ENCODE measurements around the gene INPP4A. TPM values are rescaled to one million over a fixed set of nuclear protein-coding genes. Genes with fewer than 3 reads are reported as not detected.

The INPP4A gene
- total and polyA plus RNA-seq, 9 of the 15 experiments (the other 6 are each of a cell fraction or from before 2014, with no cell fraction given): 1.8 to 15.7 (median 8.3) TPM

- TF ChIP-seq RBM39 (optimal IDR thresholded peaks at IDR 0.05; ENCODE audit: low read depth, low read length): no peak
- no peak for TF ChIP-seq ZNF551 (CRISPR knock-in tag; IDR thresholded peaks at IDR 0.05)
- no peak for TF ChIP-seq TAF15 (IDR thresholded peaks at IDR 0.05; ENCODE audit: low read depth, low read length)
- TF ChIP-seq HMG20B (CRISPR knock-in tag; IDR thresholded peaks at IDR 0.05): no peak
Observed at GRCh38 chr2:98507461-98507860, 62.8 kb downstream of the INPP4A start (continued).

DNA sequence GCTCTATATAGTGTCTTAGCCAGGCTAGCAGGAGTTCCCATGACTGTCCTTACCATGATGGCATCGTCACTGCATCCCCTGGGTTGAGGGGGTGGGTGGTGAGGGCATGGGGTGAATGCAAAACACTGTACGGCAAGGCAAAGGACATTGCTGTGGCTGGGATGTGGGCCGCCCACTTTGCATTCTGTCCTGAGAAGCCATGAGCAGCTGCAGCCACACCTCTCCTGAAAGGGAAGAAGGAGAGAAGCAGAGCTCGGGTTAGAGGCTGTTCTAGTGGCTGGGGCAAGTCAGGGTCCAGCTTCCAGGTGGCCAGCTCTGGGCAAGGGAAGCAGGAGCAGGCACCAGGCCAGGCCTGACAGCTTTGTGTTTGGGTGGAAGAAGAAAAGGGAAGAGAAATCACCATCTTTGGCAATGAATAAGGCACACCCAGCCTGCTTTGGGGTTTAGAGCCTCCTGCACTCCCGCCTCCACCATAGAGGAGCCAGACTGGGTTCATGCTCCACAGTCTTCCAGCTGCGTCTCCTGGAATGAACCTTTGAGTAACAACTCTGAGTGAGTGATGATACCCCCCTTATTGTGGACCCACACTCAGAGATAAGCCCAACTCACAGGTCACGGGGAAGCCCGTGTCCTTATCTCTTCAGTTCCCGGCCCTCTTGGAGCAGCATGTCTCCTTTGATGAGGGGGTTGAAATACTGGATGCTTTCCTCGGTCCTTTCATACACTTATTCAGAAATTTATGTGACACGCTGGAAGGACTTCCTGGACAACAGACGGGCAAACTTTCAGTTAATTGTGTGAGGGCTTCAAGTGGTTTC lies 63.4 kb downstream of the INPP4A start:
- DNase-seq (ENCODE audit: extremely low read depth in 1 of 4, low spot score in 3 of 4) (peak; percentile 81 to 90 (median 84)), FAIRE-seq (peak; percentile 93), ATAC-seq (peak; percentile 77)
- no peaks in the 10 kb centered on the region for H3K27me3 ChIP-seq (ENCODE audit: control insufficient read depth in 2 of 2, insufficient read depth in 2 of 2, low read length in 2 of 2)
- peak overlapping the region; percentile 17; the same call in 1 of the 2 replicates for H3K4me3 ChIP-seq
- H3K9me1 ChIP-seq (ENCODE audit: control insufficient read depth, insufficient read depth, low read length): peaks cover 6% of the 10 kb centered on the region
- TSS peak; percentile 41 for BruUV-seq (replicated peaks)
- H4K20me1 ChIP-seq (replicated peaks; ENCODE audit: control insufficient read depth, insufficient read depth, low read length): no peaks in the 10 kb centered on the region
- H3K9ac ChIP-seq (ENCODE audit: insufficient read depth in 1 of 2, low read depth in 2 of 2, low read length in 2 of 2): peak overlapping the region; percentile 66 to 86
- in situ Hi-C loops (cut with MboI) (no loop called here), intact Hi-C loops (cut with micrococcal nuclease) (loop anchor here (5.0 kb wide), 1 partner anchor 61 kb away; no protein-coding TSS in a partner anchor)
- ChIA-PET CTCF (ENCODE audit: low intra/inter-chr PET ratio) (no interaction called here), POLR2A (interaction anchor here (0.6 to 1.5 kb wide), 6 partner anchors 10 to 53 kb away, joined by 3 to 5 read pairs (median 4); no protein-coding TSS in a partner anchor)
- no peaks in the 10 kb centered on the region for H3K9me3 ChIP-seq (replicated peaks; ENCODE audit: control insufficient read depth, insufficient read depth, low read depth, low read length)
- peaks cover 54 to 66% of the 10 kb centered on the region in 2 experiments for H3K4me1 ChIP-seq (replicated peaks in 1 of 2; ENCODE audit: control insufficient read depth in 2 of 2, insufficient read depth in 2 of 2, low read length in 2 of 2)
- H3K27ac ChIP-seq (ENCODE audit: extremely low read depth, low read depth, low read length): peak overlapping the region; percentile 93
- peak overlapping the region; percentile 78 for H3K4me2 ChIP-seq (ENCODE audit: insufficient read depth, low read length)
- H2AFZ ChIP-seq (ENCODE audit: low read depth, low read length): peak overlapping the region; percentile 85
- H3K79me2 ChIP-seq (ENCODE audit: control insufficient read depth, insufficient read depth, low read length): peaks cover 27% of the 10 kb centered on the region; the same call in 2 of the 3 replicates
- peaks cover 5% of the 10 kb centered on the region; the same call in 2 of the 3 replicates for H3K36me3 ChIP-seq (ENCODE audit: control insufficient read depth, insufficient read depth, low read length)
- 7% methylated on average over 11 of the region's 12 CpGs for WGBS (ENCODE audit: insufficient coverage, low coverage, missing lambda C conversion rate)
- TF ChIP-seq PTRF (tag; IDR thresholded peaks at IDR 0.05) (no peak), NR2C2 (CRISPR knock-in tag; IDR thresholded peaks at IDR 0.05) (no peak), NR2C2 (tag; IDR thresholded peaks at IDR 0.05) (no peak; the same call in 1 of the 2 replicates), ZNF347 (CRISPR knock-in tag; IDR thresholded peaks at IDR 0.05; ENCODE audit: low read depth) (no peak), HDAC1 (IDR thresholded peaks at IDR 0.05) (peak in 1 of 2 experiments; percentile 55; a peak in 2 of 4 replicates), SFPQ (IDR thresholded peaks at IDR 0.05; ENCODE audit: low read depth, low read length) (no peak), MXI1 (IDR thresholded peaks at IDR 0.05; ENCODE audit: low read depth, low read length) (no peak), CBX8 (IDR thresholded peaks at IDR 0.05; ENCODE audit: borderline replicate concordance, extremely low read depth, low read depth, low read length, poor library complexity, severe bottlenecking) (no peak), MYBL2 (IDR thresholded peaks at IDR 0.05; ENCODE audit: low read depth) (no peak), MYBL2 (CRISPR knock-in tag; IDR thresholded peaks at IDR 0.05; ENCODE audit: borderline replicate concordance) (no peak), SAP30 (IDR thresholded peaks at IDR 0.05; ENCODE audit: borderline replicate concordance, insufficient read depth, low read depth, low read length, poor library complexity, severe bottlenecking) (no peak), YY1 (IDR thresholded peaks at IDR 0.05; ENCODE audit: borderline replicate concordance in 1 of 3, control insufficient read depth in 1 of 3, extremely low read depth in 1 of 3, insufficient read depth in 3 of 3, insufficient read length in 1 of 3, insufficient replicate concordance in 2 of 3, low read depth in 1 of 3, low read length in 2 of 3) (no peak), CCAR2 (IDR thresholded peaks at IDR 0.05; ENCODE audit: low read depth, low read length) (no peak)
